H9 (cell line): Measurements from ENCODE around the gene CDCA3. TPM values are rescaled to one million over a fixed set of nuclear protein-coding genes. Genes with fewer than 3 reads are reported as not detected.

ENCODE experiments used
- DNase-seq: peaks from one replicate; pipeline ENCODE4 v3.0.0-alpha.2; 2017
- H2AFZ ChIP-seq: one replicate; pipeline ENCODE4 v1.6.1; 2013; ENCODE audit warnings: mild to moderate bottlenecking, low read length, control low read depth, moderate library complexity
- H2AK5ac ChIP-seq: 2 replicates; pipeline ENCODE4 v1.6.1; 2013; ENCODE audit warnings: low read length, control low read depth, mixed read lengths; ENCODE audit not compliant: insufficient read length
- H2BK120ac ChIP-seq: one replicate; pipeline ENCODE4 v1.6.1; 2013; ENCODE audit warnings: low read depth, mild to moderate bottlenecking, low read length, control low read depth, inconsistent platforms; ENCODE audit not compliant: poor library complexity, severe bottlenecking
- H2BK12ac ChIP-seq: 2 replicates; pipeline ENCODE4 v1.6.1; 2013; ENCODE audit warnings: low read length, control low read depth, mixed read lengths, low read depth; ENCODE audit not compliant: insufficient read length
- H2BK15ac ChIP-seq: 2 replicates; pipeline ENCODE4 v1.6.1; 2013; ENCODE audit warnings: low read depth, low read length, control low read depth
- H2BK20ac ChIP-seq: one replicate; pipeline ENCODE4 v1.6.1; 2013; ENCODE audit warnings: low read depth, mild to moderate bottlenecking, low read length, control low read depth, inconsistent platforms; ENCODE audit not compliant: poor library complexity, severe bottlenecking
- H2BK5ac ChIP-seq: 2 replicates; pipeline ENCODE4 v1.6.1; 2013; ENCODE audit warnings: low read length, control low read depth, mixed read lengths; ENCODE audit not compliant: insufficient read length
- H3K14ac ChIP-seq: 2 replicates; pipeline ENCODE4 v1.6.1; 2013; ENCODE audit warnings: low read length, control low read depth; ENCODE audit not compliant: insufficient read depth
- H3K18ac ChIP-seq: 2 replicates; pipeline ENCODE4 v1.6.1; 2013; ENCODE audit warnings: low read depth, mild to moderate bottlenecking, mixed read lengths, low read length, control low read depth; ENCODE audit not compliant: insufficient read length
- H3K23ac ChIP-seq: 2 replicates; pipeline ENCODE4 v1.6.1; 2013; ENCODE audit warnings: low read length, control low read depth, mixed read lengths, low read depth; ENCODE audit not compliant: insufficient read length
- H3K23me2 ChIP-seq: 2 replicates; pipeline ENCODE4 v1.6.1; 2013; ENCODE audit warnings: low read depth, mild to moderate bottlenecking, mixed read lengths, low read length, control low read depth; ENCODE audit not compliant: insufficient read length, poor library complexity, severe bottlenecking
- H3K27ac ChIP-seq: 2 replicates; pipeline ENCODE4 v1.5.1; 2013; ENCODE audit warnings: low read length, control low read depth, mixed read lengths, low read depth; ENCODE audit not compliant: insufficient read length
- H3K27me3 ChIP-seq: 2 replicates; pipeline ENCODE4 v1.6.1; 2013; ENCODE audit warnings: low read length, control low read depth, inconsistent platforms; ENCODE audit not compliant: insufficient read depth
- H3K4ac ChIP-seq: 2 replicates; pipeline ENCODE4 v1.6.1; 2013; ENCODE audit warnings: low read depth, mild to moderate bottlenecking, control low read depth, inconsistent platforms, low read length, moderate library complexity
- H3K4me1 ChIP-seq: 2 replicates; pipeline ENCODE4 v1.6.1; 2013; ENCODE audit warnings: low read length, control low read depth, inconsistent platforms; ENCODE audit not compliant: insufficient read depth
- H3K4me2 ChIP-seq: 2 replicates; pipeline ENCODE4 v1.6.1; 2013; ENCODE audit warnings: low read length, control low read depth, mixed read lengths; ENCODE audit not compliant: insufficient read length, insufficient read depth
- H3K56ac ChIP-seq: 2 replicates; pipeline ENCODE4 v1.6.1; 2013; ENCODE audit warnings: low read depth, mild to moderate bottlenecking, mixed read lengths, low read length, control low read depth; ENCODE audit not compliant: insufficient read length
- H3K79me1 ChIP-seq: 2 replicates; pipeline ENCODE4 v1.6.1; 2013; ENCODE audit warnings: low read depth, mild to moderate bottlenecking, moderate library complexity, low read length, control low read depth, inconsistent platforms; ENCODE audit not compliant: insufficient read depth, poor library complexity, severe bottlenecking
- H3K79me2 ChIP-seq: 2 replicates; pipeline ENCODE4 v1.6.1; 2013; ENCODE audit warnings: low read length, control low read depth, inconsistent platforms; ENCODE audit not compliant: insufficient read depth
- H3K9ac ChIP-seq: 2 replicates; pipeline ENCODE4 v1.6.1; 2013; ENCODE audit warnings: low read length, control low read depth, mixed read lengths; ENCODE audit not compliant: insufficient read length; ENCODE audit errors: extremely low read depth
- H3K9me3 ChIP-seq: one replicate; pipeline ENCODE4 v1.6.1; 2013; ENCODE audit warnings: low read depth, low read length, inconsistent platforms; ENCODE audit not compliant: control insufficient read depth
- H3T11ph ChIP-seq: one replicate; pipeline ENCODE4 v1.6.1; 2013; ENCODE audit warnings: mild to moderate bottlenecking, low read length, control low read depth, inconsistent platforms
- H4K20me1 ChIP-seq: one replicate; pipeline ENCODE4 v1.6.1; 2013; ENCODE audit not compliant: control insufficient read depth, insufficient read length, insufficient read depth
- H4K5ac ChIP-seq: 2 replicates; pipeline ENCODE4 v1.6.1; 2013; ENCODE audit warnings: low read depth, mild to moderate bottlenecking, mixed read lengths, low read length, control low read depth; ENCODE audit not compliant: insufficient read length
- H4K8ac ChIP-seq: replicated peaks from 2 replicates; pipeline ENCODE4 v1.6.1; 2013; ENCODE audit warnings: low read length, control low read depth, mixed read lengths, low read depth; ENCODE audit not compliant: insufficient read length
- H4K91ac ChIP-seq: 2 replicates; pipeline ENCODE4 v1.6.1; 2013; ENCODE audit warnings: low read depth, mild to moderate bottlenecking, moderate library complexity, mixed read lengths, low read length, control low read depth; ENCODE audit not compliant: insufficient read length
- H3K27ac Mint-ChIP-seq, 3 experiments: 2 replicates in 2 of 3; 3 replicates in 1 of 3; pipeline ENCODE4 v1.8.0; 2020 to 2021; ENCODE audit warnings: mixed read lengths in 3 of 3, mild to moderate bottlenecking in 1 of 3, moderate library complexity in 1 of 3
- H3K27me3 Mint-ChIP-seq: 2 replicates; pipeline ENCODE4 v1.8.0; 2021; ENCODE audit warnings: low read depth, mild to moderate bottlenecking, moderate library complexity, mixed read lengths
- H3K36me3 Mint-ChIP-seq, 3 experiments: 2 replicates in 2 of 3; 3 replicates in 1 of 3; pipeline ENCODE4 v1.8.0; 2020 to 2021; ENCODE audit warnings: low read depth in 3 of 3, mixed read lengths in 3 of 3; ENCODE audit not compliant: insufficient read depth in 1 of 3
- H3K4me1 Mint-ChIP-seq, 2 experiments: 2 replicates each; pipeline ENCODE4 v1.8.0; 2020; ENCODE audit warnings: mixed read lengths in 2 of 2
- H3K4me3 Mint-ChIP-seq, 2 experiments: 2 replicates in 1 of 2; 3 replicates in 1 of 2; pipeline ENCODE4 v1.8.0; 2020 to 2021; ENCODE audit warnings: mild to moderate bottlenecking in 2 of 2, mixed read lengths in 2 of 2, moderate library complexity in 1 of 2
- H3K9me3 Mint-ChIP-seq, 2 experiments: 2 replicates in 1 of 2; 3 replicates in 1 of 2; pipeline ENCODE4 v1.8.0; 2020; ENCODE audit warnings: mild to moderate bottlenecking in 2 of 2, mixed read lengths in 2 of 2, moderate library complexity in 1 of 2
- CTCF ChIP-seq: fragments of 200-600 bp; sonication (generic); conservative IDR thresholded peaks from 3 replicates; pipeline ENCODE4 v1.8.0; 2021; ENCODE audit warnings: antibody characterized with exemption, mild to moderate bottlenecking
- WGBS: extraction: QIAGEN DNeasy Blood & Tissue Kit; methylation state at CpG from one replicate; pipeline ENCODE4 v1.1.7; 2013; ENCODE audit warnings: missing lambda C conversion rate, low lambda C conversion rate, mixed read lengths; ENCODE audit not compliant: insufficient read length; ENCODE audit errors: extremely low coverage; 5-methylcytosine and 5-hydroxymethylcytosine counted together
- total RNA-seq: library from RNA; stranded (reverse); gene quantifications from 2 replicates; pipeline ENCODE4 v1.2.1, GENCODE V29; 2021

CDCA3 gene
- total RNA-seq, 1 experiment from 2014 or later, result 45.1 TPM

- no CpG with 5 or more reads among the region's 12 CpGs for WGBS
Measured at GRCh38 chr12:6824901-6825381, 26.1 kb downstream of the CDCA3 start.

More at GRCh38 chr12:6824901-6825381, 26.1 kb downstream of the CDCA3 start:
- H3K27me3 ChIP-seq, result peaks cover under 1% of the 10 kb centered on the region; the same call in 1 of the 2 replicates
- Mint-ChIP-seq H3K4me1 (peaks cover 54 to 66% of the 10 kb centered on the region in 2 experiments), H3K27ac (peak overlapping the region in 1 of 3 experiments; percentile 28; a peak in 1 of 7 replicates), H3K4me3 (peak overlapping the region; percentile 54 to 62; a peak in 4 of 5 replicates), H3K27me3 (peaks cover 47% of the 10 kb centered on the region), H3K36me3 (peaks cover 10 to 15% (median 12%) of the 10 kb centered on the region in 3 experiments; a peak in 6 of 7 replicates), H3K9me3 (no peaks in the 10 kb centered on the region)
- no peak overlapping the region for H3K14ac ChIP-seq
- H2BK120ac ChIP-seq, result no peak overlapping the region
- peaks cover 6% of the 10 kb centered on the region for H4K20me1 ChIP-seq
- H3K56ac ChIP-seq, result no peak overlapping the region
- no peak overlapping the region for H3K9ac ChIP-seq
- no peaks in the 10 kb centered on the region for H3K9me3 ChIP-seq
- H2BK5ac ChIP-seq, result no peak overlapping the region
- H3K4ac ChIP-seq, result no peak overlapping the region
- H4K8ac ChIP-seq, result no peak overlapping the region
- no peak overlapping the region for H2BK15ac ChIP-seq
- H3K4me2 ChIP-seq, result peak overlapping the region; percentile 81
- TF ChIP-seq CTCF, result no peak
- H3K4me1 ChIP-seq, result peaks cover 3% of the 10 kb centered on the region; the same call in 1 of the 2 replicates
- no peaks in the 10 kb centered on the region for H3K79me1 ChIP-seq
- H3K23ac ChIP-seq, result no peak overlapping the region
- H3T11ph ChIP-seq, result no peak overlapping the region
- H3K27ac ChIP-seq, result no peak overlapping the region
- H4K5ac ChIP-seq, result no peak overlapping the region
- H2BK12ac ChIP-seq, result no peak overlapping the region
- H3K23me2 ChIP-seq, result peaks cover 22% of the 10 kb centered on the region
- H2BK20ac ChIP-seq, result no peak overlapping the region
- no peak overlapping the region for H3K18ac ChIP-seq
- peak; percentile 61 for DNase-seq
- H4K91ac ChIP-seq, result no peak overlapping the region
- no peak overlapping the region for H2AK5ac ChIP-seq
- no peak overlapping the region for H2AFZ ChIP-seq
- H3K79me2 ChIP-seq, result peaks cover 1% of the 10 kb centered on the region; the same call in 1 of the 2 replicates
